Activated CD8-positive, alpha-beta T cell treated with anti-CD3 and anti-CD28 coated beads for 36 hours (primary cell): Measurements from ENCODE around the gene CDKL1. TPM values are rescaled to one million over a fixed set of nuclear protein-coding genes. Genes with fewer than 3 reads are reported as not detected.

ENCODE experiments used
- ATAC-seq: fragments of 200-7000 bp; cut with Tn5 transposase; one replicate; pipeline ENCODE4 v1.10.0; 2021; ENCODE audit warnings: mild to moderate bottlenecking, moderate library complexity
- CTCF ChIA-PET: fragments of 350-600 bp; sonication (Branson Sonifier 250); formaldehyde crosslinking; loops from one replicate; lab custom pipeline; 2021; ENCODE audit warnings: antibody characterized with exemption; lab: Charles Lee
- POLR2A ChIA-PET: fragments of 350-600 bp; sonication (Branson Sonifier 250); formaldehyde crosslinking; loops from one replicate; lab custom pipeline; 2021; ENCODE audit warnings: antibody characterized with exemption; lab: Charles Lee
- DNase-seq: peaks from one replicate; pipeline ENCODE4 v3.0.0-alpha.2; 2020
- H3K27ac Mint-ChIP-seq: one replicate; pipeline ENCODE4 v1.8.0; 2021; ENCODE audit warnings: mild to moderate bottlenecking, mixed read lengths
- H3K27me3 Mint-ChIP-seq: one replicate; pipeline ENCODE4 v1.8.0; 2021; ENCODE audit warnings: mixed read lengths
- H3K36me3 Mint-ChIP-seq: one replicate; pipeline ENCODE4 v1.8.0; 2021; ENCODE audit warnings: low read depth, mixed read lengths
- H3K4me1 Mint-ChIP-seq: one replicate; pipeline ENCODE4 v1.8.0; 2021; ENCODE audit warnings: low read depth, mixed read lengths
- H3K4me3 Mint-ChIP-seq: one replicate; pipeline ENCODE4 v1.8.0; 2021; ENCODE audit warnings: mild to moderate bottlenecking, moderate library complexity, mixed read lengths
- H3K9me3 Mint-ChIP-seq: one replicate; pipeline ENCODE4 v1.8.0; 2021; ENCODE audit warnings: mixed read lengths
- intact Hi-C: fragments of 100-400 bp; cut with micrococcal nuclease; formaldehyde crosslinking; loops from one replicate; pipeline ENCODE4 v1.10.0; 2022
- total RNA-seq, 2 experiments: library from RNA; stranded (reverse); gene quantifications; one replicate each; pipeline ENCODE4 v1.2.3, GENCODE V29; 2021
- TF ChIP-seq, protein P1 (sequence below): fragments of 200-600 bp; IDR thresholded peaks from one replicate; pipeline ENCODE4 v1.8.0; 2022; ENCODE audit warnings: antibody characterized with exemption, mild to moderate bottlenecking

The CDKL1 gene
- total RNA-seq, 2 experiments from 2014 or later, result 3.3 to 7.7 TPM

DNA sequence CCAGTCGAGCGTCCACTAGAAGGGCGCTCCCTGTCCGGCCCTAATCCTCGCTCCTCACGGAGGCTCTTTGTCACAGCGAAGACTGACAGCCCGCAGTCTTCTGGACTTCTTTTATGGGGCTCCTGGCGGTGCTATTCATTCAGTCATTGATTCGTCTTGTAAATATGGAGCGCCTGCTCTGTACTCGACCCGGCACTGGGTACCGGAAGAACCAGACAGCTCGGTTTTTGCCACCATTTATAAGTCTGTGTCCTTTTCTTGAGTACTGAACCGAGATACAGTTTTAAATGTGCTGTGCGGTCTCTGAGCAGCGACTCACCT lies 84.0 kb downstream of the CDKL1 start:
- ChIA-PET CTCF (interaction anchor here (1.2 to 3.2 kb wide), 3 partner anchors 9 to 451 kb away, joined by 3 to 35 read pairs (median 6); no protein-coding TSS in a partner anchor), POLR2A (interaction anchor here (0.9 to 2.3 kb wide), 4 partner anchors 8 to 352 kb away, joined by 3 to 18 read pairs (median 6); no protein-coding TSS in a partner anchor)
- Mint-ChIP-seq H3K36me3 (peaks cover 27% of the 10 kb centered on the region), H3K4me3 (peak overlapping the region; percentile 88), H3K9me3 (peaks cover 8% of the 10 kb centered on the region), H3K4me1 (peaks cover 36% of the 10 kb centered on the region), H3K27ac (peak overlapping the region; percentile 98), H3K27me3 (no peaks in the 10 kb centered on the region)
- intact Hi-C loops, result loop anchor here (5.0 kb wide), 1 partner anchor 80 kb away; the partner anchor contains the start of gene SOS2
- TF ChIP-seq, protein P1, sequence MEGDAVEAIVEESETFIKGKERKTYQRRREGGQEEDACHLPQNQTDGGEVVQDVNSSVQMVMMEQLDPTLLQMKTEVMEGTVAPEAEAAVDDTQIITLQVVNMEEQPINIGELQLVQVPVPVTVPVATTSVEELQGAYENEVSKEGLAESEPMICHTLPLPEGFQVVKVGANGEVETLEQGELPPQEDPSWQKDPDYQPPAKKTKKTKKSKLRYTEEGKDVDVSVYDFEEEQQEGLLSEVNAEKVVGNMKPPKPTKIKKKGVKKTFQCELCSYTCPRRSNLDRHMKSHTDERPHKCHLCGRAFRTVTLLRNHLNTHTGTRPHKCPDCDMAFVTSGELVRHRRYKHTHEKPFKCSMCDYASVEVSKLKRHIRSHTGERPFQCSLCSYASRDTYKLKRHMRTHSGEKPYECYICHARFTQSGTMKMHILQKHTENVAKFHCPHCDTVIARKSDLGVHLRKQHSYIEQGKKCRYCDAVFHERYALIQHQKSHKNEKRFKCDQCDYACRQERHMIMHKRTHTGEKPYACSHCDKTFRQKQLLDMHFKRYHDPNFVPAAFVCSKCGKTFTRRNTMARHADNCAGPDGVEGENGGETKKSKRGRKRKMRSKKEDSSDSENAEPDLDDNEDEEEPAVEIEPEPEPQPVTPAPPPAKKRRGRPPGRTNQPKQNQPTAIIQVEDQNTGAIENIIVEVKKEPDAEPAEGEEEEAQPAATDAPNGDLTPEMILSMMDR, result no peak
- ATAC-seq, result peak; percentile 34
- DNase-seq, result peak; percentile 65

DNA sequence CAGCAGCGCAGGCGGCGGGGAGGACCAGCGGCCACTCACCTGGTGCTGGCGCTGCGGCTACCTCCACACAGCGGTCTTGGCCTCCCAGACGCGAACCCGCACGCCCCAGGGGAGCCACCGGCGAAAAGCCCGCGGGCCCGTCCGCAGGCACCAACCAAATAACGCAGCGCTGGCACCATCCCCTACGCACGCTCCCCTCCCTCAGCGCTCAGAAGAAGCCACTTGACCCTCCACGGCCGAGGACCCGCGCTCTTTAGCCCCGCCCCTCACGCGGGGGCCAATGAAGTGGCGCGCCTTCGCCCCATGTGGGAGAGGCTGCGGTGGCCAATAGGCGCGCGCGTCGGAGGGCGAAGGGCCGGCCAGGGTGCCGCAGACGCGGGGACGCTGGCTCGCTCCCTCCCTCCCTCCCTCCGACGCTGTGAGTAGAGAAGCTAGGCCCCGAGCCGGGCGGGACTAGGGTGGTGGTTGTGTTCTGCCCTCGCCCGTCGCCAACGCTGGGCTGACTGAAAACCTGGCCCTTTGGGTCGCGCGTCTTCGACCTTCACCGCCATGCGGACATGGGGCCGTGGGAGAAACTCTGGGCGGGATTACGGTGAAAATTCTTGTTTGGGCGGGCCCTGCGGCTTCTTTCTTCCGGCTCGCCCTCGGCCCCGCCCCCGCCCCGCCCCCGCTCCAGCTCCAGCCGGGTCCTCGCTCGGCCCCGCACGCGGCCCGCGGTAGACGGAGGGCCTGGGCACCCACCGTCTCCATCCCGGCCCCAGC lies 84.5 kb downstream of the CDKL1 start, which contains the start of the genes DMAC2L and L2HGDH:
Gene DMAC2L (plus strand): TSS at position 353 of the 762 bp plus-strand sequence. CDS start 9,164 bp downstream, outside the sequence.
Gene L2HGDH (minus strand): TSS at position 258 of the 762 bp plus-strand sequence. CDS start 79 bp downstream, at position 179.
- H3K4me1 Mint-ChIP-seq, result peaks cover 35% of the 10 kb centered on the region
- DNase-seq (peak; percentile 91), ATAC-seq (peak; percentile 96)
- ChIA-PET CTCF (interaction anchor here (1.2 to 3.2 kb wide), 4 partner anchors 10 to 450 kb away, joined by 3 to 35 read pairs (median 4); no protein-coding TSS in a partner anchor), POLR2A (interaction anchor here (0.6 to 2.3 kb wide), 6 partner anchors 9 to 678 kb away, joined by 3 to 18 read pairs (median 4); no protein-coding TSS in a partner anchor)
- H3K27me3 Mint-ChIP-seq, result no peaks in the 10 kb centered on the region
- peaks cover 8% of the 10 kb centered on the region for H3K9me3 Mint-ChIP-seq
- intact Hi-C loops, result loop anchor here (5.0 kb wide), 1 partner anchor 80 kb away; the partner anchor contains the start of gene SOS2
- peak within 1 kb of the TSS; percentile 88 for H3K4me3 Mint-ChIP-seq
- TF ChIP-seq, protein P1, result peak; percentile 11
- peaks cover 27% of the 10 kb centered on the region for H3K36me3 Mint-ChIP-seq
- H3K27ac Mint-ChIP-seq, result peak within 1 kb of the TSS; percentile 98

DNA sequence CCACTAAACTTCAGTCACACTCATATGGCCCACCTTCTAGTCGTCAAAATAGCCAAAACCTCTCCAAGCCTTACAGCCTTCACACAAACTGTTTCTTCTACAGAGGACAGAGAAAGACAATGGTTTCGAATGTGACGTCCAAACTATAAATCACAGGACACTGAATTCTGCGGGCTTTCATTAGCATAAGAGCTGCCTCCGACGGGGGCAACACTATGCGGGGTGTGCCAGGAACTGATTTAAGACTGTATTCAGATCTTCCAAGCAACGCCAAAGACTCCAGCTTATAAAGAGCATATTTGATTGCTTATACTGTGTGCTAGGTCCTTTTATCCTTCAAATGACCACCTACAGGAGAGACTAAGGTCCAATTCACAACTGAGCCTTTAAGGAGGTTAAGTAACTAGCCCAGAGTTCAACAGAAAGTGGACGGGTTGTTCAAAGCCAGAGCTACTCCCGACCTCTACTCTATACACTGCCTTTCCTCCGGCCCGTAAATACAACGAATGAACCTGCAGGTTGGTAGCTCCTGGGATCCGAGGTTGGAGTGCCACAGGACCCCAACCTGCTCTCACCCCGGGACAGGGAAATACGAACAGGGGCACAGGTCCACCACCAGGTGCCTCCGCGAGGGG lies 85.2 kb downstream of the CDKL1 start:
- peaks cover 8% of the 10 kb centered on the region for H3K9me3 Mint-ChIP-seq
- DNase-seq (peak; percentile 13), ATAC-seq (no peak)
- TF ChIP-seq, protein P1, result peak; percentile 52
- POLR2A ChIA-PET, result interaction anchor here (0.6 to 2.3 kb wide), 8 partner anchors 8 to 677 kb away, joined by 3 to 18 read pairs (median 4); partner anchors contain the start of genes SAV1 and SOS2
- H3K4me1 Mint-ChIP-seq, result peaks cover 29% of the 10 kb centered on the region
- peak overlapping the region; percentile 98 for H3K27ac Mint-ChIP-seq
- H3K27me3 Mint-ChIP-seq, result no peaks in the 10 kb centered on the region
- CTCF ChIA-PET, result interaction anchor here (1.2 to 3.2 kb wide), 4 partner anchors 10 to 450 kb away, joined by 3 to 35 read pairs (median 4); no protein-coding TSS in a partner anchor
- H3K4me3 Mint-ChIP-seq, result peak overlapping the region; percentile 88
- peaks cover 25% of the 10 kb centered on the region for H3K36me3 Mint-ChIP-seq
- intact Hi-C loops, result loop anchor here (5.0 kb wide), 1 partner anchor 79 kb away; the partner anchor contains the start of gene SOS2

DNA sequence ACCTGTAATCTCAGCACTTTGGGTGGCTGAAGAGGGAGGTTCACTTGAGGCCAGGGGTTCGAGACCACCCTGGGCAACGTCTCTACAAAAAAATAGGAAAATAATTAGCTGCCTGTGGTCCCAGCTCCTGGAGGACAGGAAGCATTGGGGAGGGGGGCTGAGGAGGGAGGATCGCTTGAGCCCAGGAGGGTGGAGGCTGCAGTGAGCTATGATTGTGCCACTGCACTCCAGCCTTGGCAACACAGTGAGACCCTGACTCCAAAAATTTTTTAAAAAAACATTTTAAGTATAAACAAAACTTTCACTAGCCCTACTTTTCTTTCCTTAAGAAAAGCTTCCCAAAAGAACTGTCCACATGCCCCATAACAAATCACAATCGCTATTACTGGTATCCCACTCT lies 86.2 kb downstream of the CDKL1 start:
- Mint-ChIP-seq H3K4me1 (peaks cover 25% of the 10 kb centered on the region), H3K27me3 (no peaks in the 10 kb centered on the region), H3K9me3 (peaks cover 8% of the 10 kb centered on the region), H3K4me3 (peak overlapping the region; percentile 88), H3K27ac (no peak overlapping the region), H3K36me3 (peaks cover 18% of the 10 kb centered on the region)
- no peak for ATAC-seq
- ChIA-PET CTCF (interaction anchor here (1.2 to 3.2 kb wide), 2 partner anchors 9 to 11 kb away, joined by 4 to 35 read pairs; no protein-coding TSS in a partner anchor), POLR2A (interaction anchor here (1.0 to 1.2 kb wide), 3 partner anchors 9 to 358 kb away, joined by 3 to 5 read pairs (median 4); partner anchors contain the start of genes SAV1 and SOS2)
- intact Hi-C loops, result loop anchor here (5.0 kb wide), 1 partner anchor 78 kb away; the partner anchor contains the start of gene SOS2
- DNase-seq, result no peak
- TF ChIP-seq, protein P1, result no peak
